Sigmoid colon (tissue), 7 donors: ENCODE measurements around the gene ETS1. TPM values are rescaled to one million over a fixed set of nuclear protein-coding genes. Genes with fewer than 3 reads are reported as not detected.

Experiments used
- DNase-seq: peaks from one replicate; pipeline ENCODE4 v3.0.0-alpha.2; 2019
- H3K27ac ChIP-seq, 4 donors: fragments of 200-600 bp; sonication (generic); one replicate each; pipeline ENCODE4 v1.5.1; 2016 to 2019; ENCODE audit warnings: mild to moderate bottlenecking in 1 of 4
- H3K27me3 ChIP-seq, 3 donors: fragments of 200-600 bp; sonication (generic); one replicate each; pipeline ENCODE4 v1.5.1; 2019; ENCODE audit warnings: mild to moderate bottlenecking in 1 of 3
- H3K36me3 ChIP-seq, 4 donors: fragments of 200-600 bp; sonication (generic); one replicate each; pipeline ENCODE4 v1.5.1; 2016 to 2019
- H3K4me1 ChIP-seq, 4 donors: fragments of 200-600 bp; sonication (generic); one replicate each; pipeline ENCODE4 v1.5.1; 2017 to 2019
- H3K4me3 ChIP-seq, 4 donors: fragments of 200-600 bp; sonication (generic); one replicate each; pipeline ENCODE4 v1.5.1; 2017 to 2019; ENCODE audit warnings: mild to moderate bottlenecking in 2 of 4, moderate library complexity in 1 of 4
- H3K9me3 ChIP-seq, 4 donors: fragments of 200-600 bp in 3 of 4; sonication (generic) in 3 of 4; one replicate each; pipeline versions ENCODE4 v1.5.1 to v1.6.1; 2013 to 2019
- CTCF ChIP-seq, 4 experiments: fragments of 450-650 bp in 3 of 4; fragments of 200-600 bp in 1 of 4; IDR thresholded peaks; one replicate each; pipeline ENCODE4 v1.5.1; 2016 to 2019; ENCODE audit warnings: antibody characterized with exemption in 4 of 4, mild to moderate bottlenecking in 3 of 4, moderate library complexity in 2 of 4
- EP300 ChIP-seq, 4 donors: sonication (generic); formaldehyde crosslinking; IDR thresholded peaks; one replicate each; pipeline ENCODE4 v1.6.1; 2017; ENCODE audit warnings: antibody characterized with exemption in 4 of 4
- POLR2A ChIP-seq, 2 donors: fragments of 450-650 bp; IDR thresholded peaks; one replicate each; pipeline ENCODE4 v1.6.1; 2016; ENCODE audit warnings: antibody characterized with exemption in 2 of 2, mild to moderate bottlenecking in 2 of 2, moderate library complexity in 2 of 2
- POLR2AphosphoS5 ChIP-seq, 4 donors: sonication (generic); formaldehyde crosslinking; IDR thresholded peaks; one replicate each; pipeline ENCODE4 v1.6.1; 2017; ENCODE audit warnings: antibody characterized with exemption in 4 of 4
- whole genome bisulfite sequencing, 2 donors: extraction: QIAGEN DNeasy Blood & Tissue Kit; methylation state at CpG; one replicate each; pipeline ENCODE4 v1.1.7; 2013; 5-methylcytosine and 5-hydroxymethylcytosine counted together
- intact Hi-C: fragments of 100-400 bp; cut with DNase I; formaldehyde crosslinking; loops from one replicate; pipeline ENCODE4 v1.15.1; 2023
- polyA plus RNA-seq, 3 donors: library from polyadenylated mRNA; stranded (reverse); fragments of 200-250 nt; gene quantifications; one replicate each; pipeline ENCODE4 v1.2.3, GENCODE V29; 2013
- total RNA-seq, 4 donors: library from RNA; depleted of rRNA; stranded (reverse); fragments of >200 nt; gene quantifications; one replicate each; pipeline ENCODE4 v1.1.0, GENCODE V29; 2016
- donor health status: healthy with polysubstance abuse.
- donor health status: Bipolar disorder and iron deficiency.
- donor health status: healthy.

Gene ETS1
- total and polyA plus RNA-seq, 7 donors, result 12.5 to 122 (median 24.6) TPM

- H3K4me3 ChIP-seq, result no peak overlapping the region
- peaks cover 0 to 33% (median 21%) of the 10 kb centered on the region in 4 donors for H3K4me1 ChIP-seq
- H3K27ac ChIP-seq, result peak overlapping the region in 3 of 4 donors; percentile 38 to 71 (median 63)
- H3K9me3 ChIP-seq, result no peaks in the 10 kb centered on the region
- intact Hi-C loops, result no loop called here
- TF ChIP-seq POLR2AphosphoS5 (IDR thresholded peaks at IDR 0.05) (peak in 3 of 4 donors; percentile 24 to 52 (median 49)), POLR2A (IDR thresholded peaks at IDR 0.05) (no peak)
- H3K27me3 ChIP-seq, result no peaks in the 10 kb centered on the region
- WGBS, 2 donors, result 70 to 84% methylated on average over 5 of the region's 5 CpGs
- DNase-seq, result no peak
- H3K36me3 ChIP-seq, result no peaks in the 10 kb centered on the region
Measured at GRCh38 chr11:128417607-128418324, 169.6 kb downstream of the ETS1 start.

GRCh38 chr11:128416976-128417375 is 170.4 kb downstream of the ETS1 start:
- 81 to 88% methylated on average over 1 of the region's 1 CpG for WGBS, 2 donors
- Histone ChIP-seq H3K4me3 (no peak overlapping the region), H3K27ac (peak overlapping the region in 3 of 4 donors; percentile 38 to 71 (median 63)), H3K27me3 (no peaks in the 10 kb centered on the region), H3K36me3 (no peaks in the 10 kb centered on the region), H3K4me1 (peaks cover 0 to 33% (median 21%) of the 10 kb centered on the region in 4 donors), H3K9me3 (no peaks in the 10 kb centered on the region)
- no peak for DNase-seq
- TF ChIP-seq POLR2AphosphoS5 (IDR thresholded peaks at IDR 0.05) (no peak), EP300 (IDR thresholded peaks at IDR 0.05) (no peak), POLR2A (IDR thresholded peaks at IDR 0.05) (no peak), CTCF (IDR thresholded peaks at IDR 0.05) (no peak)
- intact Hi-C loops, result no loop called here

GRCh38 chr11:128415539-128415938 is 171.8 kb downstream of the ETS1 start:
- no peak for DNase-seq
- TF ChIP-seq POLR2A (IDR thresholded peaks at IDR 0.05) (no peak), EP300 (IDR thresholded peaks at IDR 0.05) (no peak), POLR2AphosphoS5 (IDR thresholded peaks at IDR 0.05) (no peak), CTCF (IDR thresholded peaks at IDR 0.05) (no peak)
- Histone ChIP-seq H3K4me1 (peaks cover 0 to 23% (median 16%) of the 10 kb centered on the region in 4 donors), H3K36me3 (no peaks in the 10 kb centered on the region), H3K27me3 (no peaks in the 10 kb centered on the region), H3K27ac (no peak overlapping the region), H3K4me3 (no peak overlapping the region), H3K9me3 (no peaks in the 10 kb centered on the region)
- WGBS, 2 donors, result 80 to 86% methylated on average over 3 of the region's 3 CpGs
- intact Hi-C loops, result no loop called here

- no peak overlapping the region for H3K4me3 ChIP-seq
- no peak overlapping the region for H3K27ac ChIP-seq
- TF ChIP-seq EP300 (IDR thresholded peaks at IDR 0.05) (no peak), POLR2AphosphoS5 (IDR thresholded peaks at IDR 0.05) (no peak), POLR2A (IDR thresholded peaks at IDR 0.05) (no peak), CTCF (IDR thresholded peaks at IDR 0.05) (no peak)
- intact Hi-C loops, result no loop called here
- H3K9me3 ChIP-seq, result no peaks in the 10 kb centered on the region
- H3K4me1 ChIP-seq, result peaks cover 0 to 18% (median 15%) of the 10 kb centered on the region in 4 donors
- no peaks in the 10 kb centered on the region for H3K36me3 ChIP-seq
- DNase-seq, result no peak
- 49 to 70% methylated on average over 4 of the region's 4 CpGs for WGBS, 2 donors
- H3K27me3 ChIP-seq, result no peaks in the 10 kb centered on the region
Measured at GRCh38 chr11:128412847-128413791, 174.2 kb downstream of the ETS1 start.

GRCh38 chr11:128411812-128412211 is 175.5 kb downstream of the ETS1 start:
- TF ChIP-seq POLR2AphosphoS5 (IDR thresholded peaks at IDR 0.05) (no peak), EP300 (IDR thresholded peaks at IDR 0.05) (no peak), CTCF (IDR thresholded peaks at IDR 0.05) (no peak), POLR2A (IDR thresholded peaks at IDR 0.05) (no peak)
- Histone ChIP-seq H3K27ac (no peak overlapping the region), H3K9me3 (no peaks in the 10 kb centered on the region), H3K36me3 (no peaks in the 10 kb centered on the region), H3K4me3 (no peak overlapping the region), H3K27me3 (no peaks in the 10 kb centered on the region), H3K4me1 (peaks cover 0 to 5% (median 2%) of the 10 kb centered on the region in 4 donors)
- intact Hi-C loops, result no loop called here
- WGBS, 2 donors, result 20 to 44% methylated on average over 5 of the region's 5 CpGs
- no peak for DNase-seq
